Stomach smooth muscle (tissue), 2 donors: ENCODE measurements around the gene TTC39B.

Source experiments
- H3K27ac ChIP-seq: one replicate; pipeline ENCODE4 v1.7.0; 2013; ENCODE audit warnings: mild to moderate bottlenecking, low read length, inconsistent platforms
- H3K27me3 ChIP-seq, 2 donors: one replicate each; pipeline ENCODE4 v1.7.0; 2013; ENCODE audit warnings: low read length in 2 of 2; ENCODE audit not compliant: insufficient read depth in 2 of 2, control insufficient read depth in 1 of 2
- H3K36me3 ChIP-seq, 2 donors: one replicate each; pipeline ENCODE4 v1.7.0; 2013; ENCODE audit warnings: low read length in 2 of 2; ENCODE audit not compliant: control insufficient read depth in 2 of 2, insufficient read depth in 2 of 2
- H3K4me1 ChIP-seq: one replicate; pipeline ENCODE4 v1.7.0; 2013; ENCODE audit warnings: low read length; ENCODE audit not compliant: control insufficient read depth, insufficient read depth
- H3K4me3 ChIP-seq, 2 donors: one replicate each; pipeline ENCODE4 v1.7.0; 2013; ENCODE audit warnings: low read length in 2 of 2
- H3K9ac ChIP-seq, 2 donors: one replicate each; pipeline ENCODE4 v1.7.0; 2013; ENCODE audit warnings: low read length in 2 of 2, mild to moderate bottlenecking in 1 of 2
- H3K9me3 ChIP-seq, 2 donors: one replicate each; pipeline ENCODE4 v1.7.0; 2013; ENCODE audit warnings: low read length in 2 of 2; ENCODE audit not compliant: control insufficient read depth in 2 of 2
- donor health status: healthy.
- donor health status: Pancreatic carcinoma.

Gene TTC39B

DNA sequence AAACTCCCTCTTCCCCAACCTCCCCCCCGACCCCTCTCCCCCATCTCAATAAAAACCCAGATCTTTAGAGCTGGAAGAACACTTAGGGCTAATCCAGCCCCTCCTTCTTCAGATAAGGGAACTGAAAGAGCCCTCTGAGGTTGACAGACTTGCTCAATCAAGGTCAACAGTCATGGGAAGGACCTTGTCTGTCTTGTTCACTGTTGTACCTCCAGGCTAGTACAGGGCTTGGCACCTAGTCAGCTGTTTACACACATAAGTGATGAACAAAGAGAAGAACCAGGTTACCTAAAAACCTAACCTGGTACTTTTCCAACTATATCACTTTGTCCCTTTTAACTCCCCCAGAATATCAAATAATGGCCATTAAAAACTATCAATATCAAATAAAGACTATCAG, 2.4 kb downstream of the TTC39B start:
- Histone ChIP-seq H3K36me3 (no peaks in the 10 kb centered on the region), H3K27ac (no peak overlapping the region), H3K4me1 (peaks cover 11% of the 10 kb centered on the region), H3K4me3 (no peak overlapping the region), H3K9me3 (no peaks in the 10 kb centered on the region), H3K9ac (no peak overlapping the region), H3K27me3 (no peaks in the 10 kb centered on the region)

DNA sequence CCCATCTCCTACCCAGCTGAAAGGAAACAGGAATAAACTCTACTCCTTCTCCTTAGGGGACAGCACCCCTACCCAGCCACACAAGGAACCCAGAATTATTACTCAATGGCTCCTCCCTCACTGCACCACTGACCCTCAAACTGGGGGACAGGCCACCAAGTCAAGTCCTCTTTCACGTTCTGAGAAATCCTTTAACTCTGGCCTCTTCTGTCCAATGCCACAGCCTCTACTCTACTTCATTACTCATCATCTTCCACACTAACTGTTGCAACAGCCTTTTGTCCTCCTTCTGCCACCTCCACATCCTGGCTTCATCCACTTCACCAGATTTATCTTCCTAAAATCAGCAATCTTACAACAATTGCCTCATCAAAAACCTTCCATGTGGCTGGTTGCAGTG, 6.8 kb downstream of the TTC39B start:
- Histone ChIP-seq H3K4me3 (no peak overlapping the region), H3K9me3 (no peaks in the 10 kb centered on the region), H3K4me1 (peaks cover 15% of the 10 kb centered on the region), H3K27me3 (no peaks in the 10 kb centered on the region), H3K36me3 (peaks cover 0 to 3% of the 10 kb centered on the region in 2 donors), H3K9ac (no peak overlapping the region), H3K27ac (no peak overlapping the region)

DNA sequence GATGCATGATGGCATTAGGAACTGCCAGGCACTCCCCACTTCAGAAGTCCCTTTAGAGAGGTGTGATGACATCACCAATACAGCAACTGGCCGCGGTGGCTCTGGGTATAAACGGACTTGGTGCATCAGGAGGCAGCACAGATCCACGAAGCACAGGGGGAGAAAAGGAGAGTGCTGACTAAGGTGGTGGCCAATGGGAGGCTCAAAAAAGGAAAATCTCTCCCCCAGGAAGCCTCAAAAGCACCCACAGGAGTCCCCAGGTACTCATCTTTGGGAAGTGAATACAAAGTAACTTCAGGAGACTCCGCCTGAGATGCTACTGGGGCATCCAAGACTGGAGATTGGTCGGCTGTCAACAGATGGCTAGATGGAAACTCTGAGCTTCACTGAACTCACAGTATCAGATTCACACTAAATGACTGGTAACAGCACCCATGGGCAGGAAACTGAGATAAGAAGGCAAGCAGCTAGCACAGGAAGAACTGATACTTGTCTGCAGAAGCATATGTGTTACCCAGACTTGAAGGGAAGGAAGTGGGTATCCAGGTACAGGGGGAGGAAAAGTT, 7.6 kb downstream of the TTC39B start:
- H3K4me3 ChIP-seq, result no peak overlapping the region
- no peaks in the 10 kb centered on the region for H3K9me3 ChIP-seq
- no peaks in the 10 kb centered on the region for H3K27me3 ChIP-seq
- peaks cover 21% of the 10 kb centered on the region for H3K4me1 ChIP-seq
- H3K27ac ChIP-seq, result no peak overlapping the region
- H3K36me3 ChIP-seq, result peaks cover 0 to 3% of the 10 kb centered on the region in 2 donors
- H3K9ac ChIP-seq, result no peak overlapping the region

DNA sequence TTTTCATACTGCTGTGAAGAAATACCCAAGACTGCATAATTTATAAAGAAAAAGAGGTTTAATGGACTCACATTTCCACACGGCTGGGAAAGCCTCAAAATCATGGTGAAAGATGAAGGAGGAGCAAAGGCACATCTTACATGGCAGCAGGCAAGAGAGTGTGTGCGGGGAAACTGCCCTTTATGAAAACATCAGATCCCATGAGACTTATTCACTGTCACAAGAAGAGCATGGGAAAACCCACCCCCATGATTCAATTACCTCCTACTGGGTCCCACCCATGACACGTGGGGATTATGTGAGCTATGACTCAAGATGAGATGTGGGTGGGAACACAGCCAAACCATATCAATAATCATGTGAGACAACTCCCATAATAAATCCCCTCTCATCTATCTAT, 8.7 kb downstream of the TTC39B start:
- no peak overlapping the region for H3K4me3 ChIP-seq
- H3K27me3 ChIP-seq, result no peaks in the 10 kb centered on the region
- no peak overlapping the region for H3K9ac ChIP-seq
- no peak overlapping the region for H3K27ac ChIP-seq
- H3K36me3 ChIP-seq, result peaks cover 0 to 3% of the 10 kb centered on the region in 2 donors
- H3K9me3 ChIP-seq, result no peaks in the 10 kb centered on the region
- H3K4me1 ChIP-seq, result peaks cover 28% of the 10 kb centered on the region

DNA sequence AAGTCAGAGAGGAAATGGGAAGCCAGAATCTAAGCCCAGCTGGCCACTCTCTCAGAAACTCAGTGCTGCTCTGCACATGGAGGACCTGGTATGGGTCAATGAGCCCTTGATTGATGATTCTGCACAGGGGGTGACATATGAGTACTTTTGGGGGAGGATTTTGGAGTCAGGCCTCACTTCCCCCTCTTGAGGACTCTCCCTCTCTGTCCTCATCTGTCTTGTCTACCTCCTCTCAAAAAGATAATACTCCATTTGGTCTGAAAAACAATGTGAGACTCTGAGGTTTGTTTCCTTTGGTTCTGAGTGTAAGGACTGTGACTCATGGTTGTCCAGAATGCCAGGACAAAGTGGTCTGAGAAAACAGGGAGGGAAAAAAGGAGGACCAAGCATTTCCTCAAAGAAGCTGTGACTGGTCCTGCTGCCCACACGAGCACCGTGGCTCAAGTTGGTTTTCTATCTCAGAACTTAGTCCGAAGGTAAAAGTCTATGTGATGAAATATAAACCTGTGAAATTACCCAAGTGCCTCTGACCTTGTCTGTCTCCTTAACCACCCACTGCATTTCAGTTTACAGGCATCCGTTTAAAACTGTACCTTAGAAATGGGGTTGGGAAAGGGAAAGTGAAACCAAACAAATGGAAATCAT, 11.1 kb downstream of the TTC39B start:
- peaks cover 28% of the 10 kb centered on the region for H3K4me1 ChIP-seq

DNA sequence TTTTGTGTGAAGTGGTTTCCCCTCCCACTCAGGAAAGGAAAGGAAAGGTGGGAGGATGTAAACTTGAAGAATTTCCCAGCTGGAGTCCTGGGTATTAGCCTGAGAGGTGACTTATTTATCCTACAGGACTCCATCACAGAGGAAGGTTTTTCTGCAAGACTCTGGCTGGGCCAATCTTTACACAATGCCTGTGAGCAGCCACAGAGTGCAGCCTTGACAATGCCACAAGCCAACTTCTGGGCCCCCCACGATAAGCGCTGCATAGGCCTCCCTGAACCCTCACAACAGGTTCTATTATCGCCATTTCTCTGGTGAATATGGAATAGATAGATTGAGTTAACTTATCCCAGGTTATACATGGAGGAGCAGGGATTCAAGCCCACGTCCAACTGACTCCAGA, 12.4 kb downstream of the TTC39B start:
- Histone ChIP-seq H3K36me3 (peaks cover 0 to 3% of the 10 kb centered on the region in 2 donors), H3K9ac (no peak overlapping the region)

More for the DNA sequence above, 11.1 kb downstream of the TTC39B start:
- Histone ChIP-seq H3K4me3 (peak overlapping the region; percentile 50 to 73), H3K36me3 (peaks cover 0 to 3% of the 10 kb centered on the region in 2 donors), H3K9me3 (no peaks in the 10 kb centered on the region), H3K27ac (peak overlapping the region; percentile 85), H3K9ac (peak overlapping the region; percentile 45 to 72), H3K27me3 (no peaks in the 10 kb centered on the region)

DNA sequence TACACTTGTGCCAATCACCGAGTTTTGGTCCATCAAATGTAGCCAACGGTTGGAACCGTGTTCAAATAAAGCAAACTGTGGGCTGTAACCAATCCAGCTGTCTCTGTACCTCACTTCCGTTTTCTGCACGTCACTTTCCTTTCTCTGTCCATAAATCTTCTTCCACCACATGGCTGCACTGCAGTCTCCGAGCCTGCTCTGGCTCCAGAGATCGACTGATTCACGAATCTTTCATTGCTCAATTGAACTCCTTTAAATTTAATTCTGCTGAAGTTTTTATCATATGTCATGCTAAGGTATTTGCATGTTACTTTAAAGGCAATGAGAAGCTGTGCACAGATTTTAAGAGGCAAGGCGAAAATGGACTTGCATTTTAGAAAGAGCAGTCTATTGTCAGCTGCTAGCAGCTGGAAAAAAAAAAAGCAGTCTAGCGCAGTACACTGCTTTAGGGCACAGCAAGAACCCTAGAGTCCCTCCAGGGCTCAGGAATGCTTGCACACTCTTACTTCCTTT, 13.2 kb downstream of the TTC39B start:
- peak overlapping the region; percentile 85 for H3K27ac ChIP-seq
- H3K9me3 ChIP-seq, result no peaks in the 10 kb centered on the region
- H3K4me3 ChIP-seq, result peak overlapping the region; percentile 24 to 59
- H3K27me3 ChIP-seq, result no peaks in the 10 kb centered on the region
- peak overlapping the region in 1 of 2 donors; percentile 43 for H3K9ac ChIP-seq
- H3K36me3 ChIP-seq, result peaks cover 0 to 3% of the 10 kb centered on the region in 2 donors
- peaks cover 28% of the 10 kb centered on the region for H3K4me1 ChIP-seq

More for the DNA sequence above, 12.4 kb downstream of the TTC39B start:
- Histone ChIP-seq H3K9me3 (no peaks in the 10 kb centered on the region), H3K4me1 (peaks cover 28% of the 10 kb centered on the region), H3K4me3 (no peak overlapping the region), H3K27me3 (no peaks in the 10 kb centered on the region), H3K27ac (peak overlapping the region; percentile 85)

DNA sequence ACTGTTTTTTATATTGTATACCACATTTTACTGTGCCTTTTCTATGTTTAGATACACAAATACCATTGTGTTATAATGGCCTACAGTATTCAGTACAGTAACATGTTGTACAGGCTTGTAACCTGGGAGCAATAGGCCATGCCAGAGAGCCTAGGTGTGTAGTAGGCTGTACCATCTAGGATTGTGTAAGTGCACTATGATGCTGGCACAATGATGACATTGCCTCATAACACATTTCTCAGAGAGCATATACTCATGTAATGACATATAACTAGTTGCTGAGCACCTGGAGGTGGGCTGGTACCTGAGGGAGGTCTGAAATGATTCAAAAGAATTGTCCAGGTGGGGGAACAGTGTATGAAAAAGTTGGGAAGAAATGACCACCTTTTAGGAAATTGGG, 13.9 kb downstream of the TTC39B start:
- Histone ChIP-seq H3K27ac (peak overlapping the region; percentile 85), H3K36me3 (peaks cover 0 to 3% of the 10 kb centered on the region in 2 donors), H3K27me3 (no peaks in the 10 kb centered on the region), H3K9ac (no peak overlapping the region), H3K9me3 (peaks cover 0 to 4% of the 10 kb centered on the region in 2 donors), H3K4me3 (no peak overlapping the region), H3K4me1 (peaks cover 28% of the 10 kb centered on the region)

DNA sequence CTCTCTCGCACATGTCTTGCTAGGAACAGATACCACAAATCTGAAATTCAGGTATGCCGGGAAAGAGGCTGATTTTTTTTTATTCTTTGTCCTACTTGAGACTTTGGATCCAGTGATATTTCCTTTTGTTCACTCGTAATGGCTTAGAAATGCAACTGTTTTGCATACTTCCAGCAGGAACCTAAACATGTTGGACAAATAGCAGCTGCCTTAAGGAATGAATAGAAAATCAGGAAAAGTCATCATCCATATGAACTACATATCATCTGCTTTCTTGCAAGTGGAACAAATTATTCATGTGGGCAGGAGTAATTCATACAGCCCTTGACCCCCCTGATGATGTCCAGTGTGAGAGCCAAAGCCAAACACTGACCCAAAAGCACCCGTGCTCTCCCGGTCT, 17.4 kb downstream of the TTC39B start:
- Histone ChIP-seq H3K9ac (no peak overlapping the region), H3K4me1 (peaks cover 8% of the 10 kb centered on the region), H3K27me3 (no peaks in the 10 kb centered on the region), H3K27ac (no peak overlapping the region), H3K4me3 (no peak overlapping the region), H3K36me3 (no peaks in the 10 kb centered on the region), H3K9me3 (peaks cover 0 to 4% of the 10 kb centered on the region in 2 donors)

DNA sequence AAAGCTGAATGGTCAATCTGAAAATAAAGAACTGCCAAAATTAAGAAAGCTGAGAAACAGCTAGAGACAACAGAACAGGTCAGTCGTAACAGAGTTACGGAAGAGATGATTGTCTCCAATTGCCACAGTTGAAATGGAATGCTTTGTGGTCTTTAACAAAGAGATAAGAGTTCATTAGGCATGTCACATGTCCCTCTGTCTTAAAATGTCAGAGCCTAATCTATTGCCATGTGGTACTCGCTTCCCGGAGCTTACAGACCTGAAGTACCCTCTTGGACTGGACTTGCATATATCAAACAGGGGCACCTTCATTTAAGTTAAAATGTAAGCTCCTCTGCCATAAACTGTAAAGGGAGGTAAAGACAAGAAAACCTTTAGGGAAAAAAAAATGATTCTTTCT, 19.7 kb downstream of the TTC39B start:
- Histone ChIP-seq H3K9me3 (peaks cover 0 to 4% of the 10 kb centered on the region in 2 donors), H3K27ac (no peak overlapping the region), H3K9ac (no peak overlapping the region), H3K4me1 (no peaks in the 10 kb centered on the region), H3K36me3 (no peaks in the 10 kb centered on the region), H3K4me3 (no peak overlapping the region), H3K27me3 (no peaks in the 10 kb centered on the region)
